ENCODE results near the gene DRAM2. TPM values are rescaled to one million over a fixed set of nuclear protein-coding genes. Genes with fewer than 3 reads are reported as not detected.
A peak's percentile ranks its signal among the peaks of the same experiment; 100 is the strongest.

Gene DRAM2
- total and polyA plus RNA-seq, 10 donors, result 64.0 to 188 (median 97.8) TPM

- Histone ChIP-seq H3K4me3 (no peak overlapping the region), H3K9me3 (no peaks in the 10 kb centered on the region), H3K4me1 (peaks cover 0 to 77% (median 23%) of the 10 kb centered on the region in 6 donors), H3K27me3 (replicated peaks in 1 of 7) (no peaks in the 10 kb centered on the region), H3K36me3 (peaks cover 0 to 100% (median 48%) of the 10 kb centered on the region in 6 donors), H3K27ac (no peak overlapping the region)
- TF ChIP-seq, protein P1, sequence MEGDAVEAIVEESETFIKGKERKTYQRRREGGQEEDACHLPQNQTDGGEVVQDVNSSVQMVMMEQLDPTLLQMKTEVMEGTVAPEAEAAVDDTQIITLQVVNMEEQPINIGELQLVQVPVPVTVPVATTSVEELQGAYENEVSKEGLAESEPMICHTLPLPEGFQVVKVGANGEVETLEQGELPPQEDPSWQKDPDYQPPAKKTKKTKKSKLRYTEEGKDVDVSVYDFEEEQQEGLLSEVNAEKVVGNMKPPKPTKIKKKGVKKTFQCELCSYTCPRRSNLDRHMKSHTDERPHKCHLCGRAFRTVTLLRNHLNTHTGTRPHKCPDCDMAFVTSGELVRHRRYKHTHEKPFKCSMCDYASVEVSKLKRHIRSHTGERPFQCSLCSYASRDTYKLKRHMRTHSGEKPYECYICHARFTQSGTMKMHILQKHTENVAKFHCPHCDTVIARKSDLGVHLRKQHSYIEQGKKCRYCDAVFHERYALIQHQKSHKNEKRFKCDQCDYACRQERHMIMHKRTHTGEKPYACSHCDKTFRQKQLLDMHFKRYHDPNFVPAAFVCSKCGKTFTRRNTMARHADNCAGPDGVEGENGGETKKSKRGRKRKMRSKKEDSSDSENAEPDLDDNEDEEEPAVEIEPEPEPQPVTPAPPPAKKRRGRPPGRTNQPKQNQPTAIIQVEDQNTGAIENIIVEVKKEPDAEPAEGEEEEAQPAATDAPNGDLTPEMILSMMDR (IDR thresholded peaks at IDR 0.05 in 8 of 11, conservative IDR thresholded peaks at IDR 0.05 in 3 of 11), result no peak
- TF ChIP-seq POLR2A (IDR thresholded peaks at IDR 0.05), result no peak
- no peak for TF ChIP-seq POLR2AphosphoS5 (IDR thresholded peaks at IDR 0.05)
- no peak for DNase-seq
- intact Hi-C loops (cut with DNase I; ENCODE audit: low total_unique reads), result no loop called here
These were observed 34.2 kb upstream of the DRAM2 start for GRCh38 chr1:111174070-111174469.

GRCh38 chr1:111172463-111172862 lies 32.6 kb upstream of the DRAM2 start:
- Histone ChIP-seq H3K36me3 (peaks cover 0 to 100% (median 48%) of the 10 kb centered on the region in 6 donors), H3K9me3 (no peaks in the 10 kb centered on the region), H3K4me1 (peaks cover 0 to 92% (median 32%) of the 10 kb centered on the region in 6 donors), H3K27ac (peak overlapping the region in 4 of 8 donors; percentile 1 to 43 (median 20)), H3K27me3 (replicated peaks in 1 of 7) (no peaks in the 10 kb centered on the region), H3K4me3 (no peak overlapping the region)
- intact Hi-C loops (cut with DNase I; ENCODE audit: low total_unique reads), result no loop called here
- no peak for DNase-seq
- TF ChIP-seq POLR2A (IDR thresholded peaks at IDR 0.05), result no peak
- TF ChIP-seq POLR2AphosphoS5 (IDR thresholded peaks at IDR 0.05), result no peak
- TF ChIP-seq, protein P1 (IDR thresholded peaks at IDR 0.05 in 8 of 11, conservative IDR thresholded peaks at IDR 0.05 in 3 of 11), result no peak

GRCh38 chr1:111164151-111164550 lies 24.3 kb upstream of the DRAM2 start:
- no peak for DNase-seq
- WGBS, 5 donors, result 89 to 98% (median 98%) methylated on average over 2 of the region's 2 CpGs
- peaks cover 0 to 95% (median 41%) of the 10 kb centered on the region in 6 donors for H3K36me3 ChIP-seq

DNA sequence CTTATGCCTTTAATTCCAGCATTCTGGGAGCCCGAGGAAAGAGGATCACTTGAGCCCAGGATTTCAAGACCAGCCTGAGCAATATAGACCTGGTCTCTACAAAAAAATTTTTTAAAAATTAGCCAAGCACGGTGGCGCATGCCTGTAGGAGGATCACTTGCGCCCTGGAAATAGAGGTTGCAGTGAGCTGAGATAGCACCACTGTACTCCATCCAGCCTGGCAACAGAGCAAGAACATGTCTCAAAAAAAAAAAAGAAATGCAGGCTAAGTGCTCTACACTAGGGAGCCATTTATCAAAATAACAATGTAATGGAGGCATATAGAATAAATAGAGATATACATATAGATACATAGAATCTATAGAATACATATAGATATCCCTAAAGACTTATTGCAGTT lies 23.5 kb upstream of the DRAM2 start:
- H3K9me3 ChIP-seq, result no peaks in the 10 kb centered on the region
- H3K36me3 ChIP-seq, result peaks cover 0 to 92% (median 35%) of the 10 kb centered on the region in 6 donors
- peaks cover 12 to 85% (median 54%) of the 10 kb centered on the region in 6 donors for H3K4me1 ChIP-seq
- intact Hi-C loops (cut with DNase I; ENCODE audit: low total_unique reads), result no loop called here
- H3K4me3 ChIP-seq, result no peak overlapping the region
- peak overlapping the region in 6 of 8 donors; percentile 22 to 54 (median 38) for H3K27ac ChIP-seq
- TF ChIP-seq, protein P1 (IDR thresholded peaks at IDR 0.05 in 8 of 11, conservative IDR thresholded peaks at IDR 0.05 in 3 of 11), result no peak
- no peak for TF ChIP-seq POLR2A (IDR thresholded peaks at IDR 0.05)
- no peak for TF ChIP-seq POLR2AphosphoS5 (IDR thresholded peaks at IDR 0.05)
- DNase-seq, result no peak
- H3K27me3 ChIP-seq (replicated peaks in 1 of 7), result no peaks in the 10 kb centered on the region
- WGBS, 5 donors, result 90 to 95% (median 93%) methylated on average over 4 of the region's 4 CpGs

More at GRCh38 chr1:111164151-111164550, 24.3 kb upstream of the DRAM2 start:
- peaks cover 12 to 91% (median 58%) of the 10 kb centered on the region in 6 donors for H3K4me1 ChIP-seq
- no peak overlapping the region for H3K4me3 ChIP-seq
- TF ChIP-seq POLR2AphosphoS5 (IDR thresholded peaks at IDR 0.05) (no peak), POLR2A (IDR thresholded peaks at IDR 0.05) (no peak)
- TF ChIP-seq, protein P1 (IDR thresholded peaks at IDR 0.05 in 8 of 11, conservative IDR thresholded peaks at IDR 0.05 in 3 of 11), result no peak
- no peaks in the 10 kb centered on the region for H3K27me3 ChIP-seq (replicated peaks in 1 of 7)
- no peaks in the 10 kb centered on the region for H3K9me3 ChIP-seq
- intact Hi-C loops (cut with DNase I; ENCODE audit: low total_unique reads), result no loop called here
- H3K27ac ChIP-seq, result peak overlapping the region in 3 of 8 donors; percentile 9 to 43 (median 10)

Data from spleen (tissue), 11 donors.